Measurements from ENCODE around the gene SNX19.

- TF ChIP-seq YY1 (IDR thresholded peaks at IDR 0.05; ENCODE audit: low read depth) (no peak), EP300 (IDR thresholded peaks at IDR 0.05; ENCODE audit: borderline replicate concordance in 1 of 2, low read depth in 1 of 2, low read length in 1 of 2) (no peak), CTCF (IDR thresholded peaks at IDR 0.05) (no peak)
These were observed 58.1 kb downstream of the SNX19 start for GRCh38 chr11:130858215-130858614.

Measured in SK-N-SH (cell line).